ENCODE measurements around the gene RORB. TPM values are rescaled to one million over a fixed set of nuclear protein-coding genes. Genes with fewer than 3 reads are reported as not detected.

The RORB gene
- polyA plus RNA-seq, 1 experiment, result not detected

DNA sequence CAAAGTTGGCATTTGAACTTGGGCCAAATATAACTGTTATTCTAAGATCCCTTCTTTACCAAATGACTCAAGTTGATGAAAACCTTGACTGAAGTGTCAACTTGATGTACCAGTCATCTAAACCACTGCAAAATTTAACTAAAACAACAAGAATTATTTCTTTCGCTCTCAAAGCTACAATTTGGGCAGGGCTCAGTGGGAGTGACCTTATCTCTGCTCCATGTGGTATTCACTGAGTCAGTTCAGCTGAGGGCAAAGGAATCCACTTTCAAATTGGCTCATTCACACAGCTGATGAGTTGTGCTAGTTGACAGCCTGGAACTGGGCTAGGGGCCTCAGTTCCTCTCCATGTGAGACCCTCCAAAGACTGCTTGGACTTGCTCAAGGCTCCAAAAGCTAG is 166.3 kb downstream of the RORB start:
- ChIA-PET CTCF (no interaction called here), POLR2A (no interaction called here)
- H3K27me3 ChIP-seq (ENCODE audit: control insufficient read depth, insufficient read depth, low read length), result no peaks in the 10 kb centered on the region
- DNase-seq (ENCODE audit: low read depth), result no peak
- H3K36me3 ChIP-seq (ENCODE audit: control insufficient read depth, insufficient read depth, low read length), result no peaks in the 10 kb centered on the region
- H3K4me3 ChIP-seq (ENCODE audit: low read depth, low read length), result no peak overlapping the region
- TF ChIP-seq, protein P1, sequence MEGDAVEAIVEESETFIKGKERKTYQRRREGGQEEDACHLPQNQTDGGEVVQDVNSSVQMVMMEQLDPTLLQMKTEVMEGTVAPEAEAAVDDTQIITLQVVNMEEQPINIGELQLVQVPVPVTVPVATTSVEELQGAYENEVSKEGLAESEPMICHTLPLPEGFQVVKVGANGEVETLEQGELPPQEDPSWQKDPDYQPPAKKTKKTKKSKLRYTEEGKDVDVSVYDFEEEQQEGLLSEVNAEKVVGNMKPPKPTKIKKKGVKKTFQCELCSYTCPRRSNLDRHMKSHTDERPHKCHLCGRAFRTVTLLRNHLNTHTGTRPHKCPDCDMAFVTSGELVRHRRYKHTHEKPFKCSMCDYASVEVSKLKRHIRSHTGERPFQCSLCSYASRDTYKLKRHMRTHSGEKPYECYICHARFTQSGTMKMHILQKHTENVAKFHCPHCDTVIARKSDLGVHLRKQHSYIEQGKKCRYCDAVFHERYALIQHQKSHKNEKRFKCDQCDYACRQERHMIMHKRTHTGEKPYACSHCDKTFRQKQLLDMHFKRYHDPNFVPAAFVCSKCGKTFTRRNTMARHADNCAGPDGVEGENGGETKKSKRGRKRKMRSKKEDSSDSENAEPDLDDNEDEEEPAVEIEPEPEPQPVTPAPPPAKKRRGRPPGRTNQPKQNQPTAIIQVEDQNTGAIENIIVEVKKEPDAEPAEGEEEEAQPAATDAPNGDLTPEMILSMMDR (IDR thresholded peaks at IDR 0.05; ENCODE audit: insufficient read depth, low read depth, low read length), result no peak

DNA sequence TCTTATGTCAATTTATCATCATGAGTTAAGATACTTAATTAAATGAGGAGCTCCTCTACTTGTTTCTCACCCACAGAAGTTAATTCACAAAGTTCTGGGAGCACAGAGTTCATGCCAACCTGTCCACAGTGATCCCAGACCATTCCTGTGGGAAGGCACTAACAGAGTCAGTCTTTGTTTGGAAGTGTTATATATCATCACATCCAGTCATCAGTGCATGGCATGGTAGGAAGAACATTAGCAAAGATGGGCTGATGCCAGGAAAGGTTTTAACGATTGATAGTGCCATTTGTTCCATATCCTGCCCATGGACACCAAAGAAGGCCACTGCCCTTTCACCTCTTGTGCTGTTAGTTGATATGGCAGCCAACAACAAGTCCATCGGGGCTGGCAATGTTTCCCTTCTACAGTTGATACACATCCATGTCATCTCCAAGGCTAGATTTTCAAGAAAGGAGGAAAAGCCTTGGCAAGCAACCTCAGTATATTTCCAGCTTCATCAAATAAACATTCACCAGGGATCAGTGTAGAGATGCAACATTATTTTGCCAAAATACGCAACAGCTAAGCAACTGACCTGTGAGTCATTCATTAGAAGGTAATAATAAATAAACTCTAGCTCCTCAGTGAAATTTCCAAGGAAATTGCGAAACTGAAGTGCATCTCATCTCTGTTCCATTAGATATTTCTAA is 169.6 kb downstream of the RORB start:
- H3K4me3 ChIP-seq (ENCODE audit: low read depth, low read length), result no peak overlapping the region
- no peaks in the 10 kb centered on the region for H3K36me3 ChIP-seq (ENCODE audit: control insufficient read depth, insufficient read depth, low read length)
- POLR2A ChIA-PET, result no interaction called here
- TF ChIP-seq, protein P1 (IDR thresholded peaks at IDR 0.05; ENCODE audit: insufficient read depth, low read depth, low read length), result no peak
- no peaks in the 10 kb centered on the region for H3K27me3 ChIP-seq (ENCODE audit: control insufficient read depth, insufficient read depth, low read length)
- no peak for DNase-seq (ENCODE audit: low read depth)
- CTCF ChIA-PET, result interaction anchor here (0.5 to 1.2 kb wide), 2 partner anchors 10 to 984 kb away, joined by 3 read pairs; no protein-coding TSS in a partner anchor

DNA sequence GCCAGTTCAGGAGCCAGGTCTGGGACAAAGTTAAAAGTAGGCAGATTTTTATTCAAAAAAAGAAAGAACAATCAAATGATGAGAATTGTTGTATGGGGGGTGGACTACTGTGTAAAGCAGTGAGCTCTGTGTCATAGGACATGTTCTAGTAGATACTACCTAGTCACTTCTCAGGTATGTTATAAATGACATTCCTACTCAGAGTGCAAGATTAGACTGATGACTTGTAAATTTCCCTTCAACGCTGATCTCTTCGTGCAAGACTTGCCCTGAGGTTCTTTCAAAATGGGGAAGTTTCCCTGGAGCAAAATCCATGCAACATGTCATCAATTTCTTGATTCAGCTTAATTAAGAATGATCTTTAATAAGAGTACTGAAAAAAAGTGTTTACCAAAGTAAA is 175.1 kb downstream of the RORB start:
- TF ChIP-seq, protein P1 (IDR thresholded peaks at IDR 0.05; ENCODE audit: insufficient read depth, low read depth, low read length), result no peak
- Histone ChIP-seq H3K36me3 (ENCODE audit: control insufficient read depth, insufficient read depth, low read length) (no peaks in the 10 kb centered on the region), H3K4me3 (ENCODE audit: low read depth, low read length) (no peak overlapping the region), H3K27me3 (ENCODE audit: control insufficient read depth, insufficient read depth, low read length) (no peaks in the 10 kb centered on the region)
- ChIA-PET POLR2A (no interaction called here), CTCF (no interaction called here)
- no peak for DNase-seq (ENCODE audit: low read depth)

DNA sequence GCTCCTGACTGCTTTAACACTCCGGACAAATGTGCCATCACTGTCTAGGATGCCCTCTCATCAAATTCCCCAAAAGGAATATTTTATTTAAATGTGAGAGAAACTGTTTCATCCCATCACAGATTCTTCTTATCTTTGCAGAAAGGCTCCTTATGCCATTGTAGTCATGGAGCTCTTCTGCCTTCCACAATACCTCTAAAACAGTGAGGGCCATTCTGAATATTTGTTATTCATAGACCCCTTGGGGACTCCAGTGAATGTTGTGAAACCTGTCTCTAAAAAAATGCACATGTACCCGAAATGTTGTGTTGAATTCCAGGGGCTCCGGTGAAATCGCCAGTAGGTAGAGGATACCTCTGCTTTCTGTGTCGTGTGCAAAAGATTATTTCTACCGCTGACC is 176.9 kb downstream of the RORB start:
- H3K4me3 ChIP-seq (ENCODE audit: low read depth, low read length), result no peak overlapping the region
- no peaks in the 10 kb centered on the region for H3K27me3 ChIP-seq (ENCODE audit: control insufficient read depth, insufficient read depth, low read length)
- H3K36me3 ChIP-seq (ENCODE audit: control insufficient read depth, insufficient read depth, low read length), result no peaks in the 10 kb centered on the region
- POLR2A ChIA-PET, result no interaction called here
- CTCF ChIA-PET, result no interaction called here
- DNase-seq (ENCODE audit: low read depth), result no peak
- TF ChIP-seq, protein P1 (IDR thresholded peaks at IDR 0.05; ENCODE audit: insufficient read depth, low read depth, low read length), result no peak

DNA sequence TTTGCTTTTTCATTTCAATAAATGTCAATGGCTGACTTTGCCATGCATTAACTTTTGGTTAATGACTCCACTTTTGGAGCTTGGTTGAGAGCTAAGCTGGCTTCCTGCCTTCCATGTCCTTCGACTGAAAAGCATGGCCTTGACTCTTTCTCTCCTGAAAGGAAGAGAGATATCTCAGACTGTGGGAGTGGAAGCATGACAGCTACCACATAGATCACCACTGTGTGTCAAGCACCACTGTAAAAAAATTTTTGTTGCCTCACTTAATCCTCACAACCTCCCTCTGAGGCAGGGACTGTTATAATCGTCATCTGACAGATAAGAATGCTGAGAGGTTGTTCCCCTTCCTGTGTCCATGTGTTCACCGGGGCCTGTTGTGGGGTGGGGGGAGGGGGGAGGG is 184.8 kb downstream of the RORB start:
- no peak for DNase-seq (ENCODE audit: low read depth)
- POLR2A ChIA-PET, result no interaction called here
- H3K36me3 ChIP-seq (ENCODE audit: control insufficient read depth, insufficient read depth, low read length), result no peaks in the 10 kb centered on the region
- no peak overlapping the region for H3K4me3 ChIP-seq (ENCODE audit: low read depth, low read length)
- TF ChIP-seq, protein P1 (IDR thresholded peaks at IDR 0.05; ENCODE audit: insufficient read depth, low read depth, low read length), result no peak
- H3K27me3 ChIP-seq (ENCODE audit: control insufficient read depth, insufficient read depth, low read length), result no peaks in the 10 kb centered on the region
- CTCF ChIA-PET, result no interaction called here

All from BJ (cell line).